K562 (cell line): Measurements from ENCODE around the gene MMP17. TPM values are rescaled to one million over a fixed set of nuclear protein-coding genes. Genes with fewer than 3 reads are reported as not detected.
A peak's percentile ranks its signal among the peaks of the same experiment; 100 is the strongest.

ENCODE experiments used
- DPF2 ChIP-seq: fragments of 450-650 bp; IDR thresholded peaks from 2 replicates; pipeline ENCODE4 v1.6.1; 2016
- ELF4 ChIP-seq: fragments of 450-650 bp; formaldehyde crosslinking; IDR thresholded peaks from 2 replicates; pipeline ENCODE4 v1.4.0; 2022; ENCODE audit warnings: missing genetic modification characterization
- HDAC8 ChIP-seq: fragments of 450-650 bp; IDR thresholded peaks from 2 replicates; pipeline ENCODE4 v1.6.1; 2016; ENCODE audit warnings: mild to moderate bottlenecking, missing genetic modification characterization, moderate library complexity, missing compliant biosample characterization
- NFRKB ChIP-seq: fragments of 450-650 bp; IDR thresholded peaks from 2 replicates; pipeline ENCODE4 v1.6.1; 2016; ENCODE audit warnings: low read depth
- SRSF9 ChIP-seq: fragments of 200-400 bp; formaldehyde crosslinking; IDR thresholded peaks from 2 replicates; pipeline ENCODE4 v1.6.1; 2017; ENCODE audit warnings: low read depth, low read length, borderline replicate concordance
- XRCC4 ChIP-seq: IDR thresholded peaks from one replicate; pipeline ENCODE4 v1.6.1; 2011; ENCODE audit not compliant: insufficient read depth, insufficient read length; ENCODE audit errors: extremely low read depth
- ZBTB8A ChIP-seq: fragments of 450-650 bp; IDR thresholded peaks from 2 replicates; pipeline ENCODE4 v1.6.1; 2018; ENCODE audit warnings: mild to moderate bottlenecking, moderate library complexity; ENCODE audit not compliant: partially characterized antibody
- ZC3H4 ChIP-seq: sonication (generic); formaldehyde crosslinking; IDR thresholded peaks from 2 replicates; pipeline ENCODE4 v1.9.0; 2021; ENCODE audit warnings: missing genetic modification reagents, borderline replicate concordance
- ZFX ChIP-seq: sonication (generic); formaldehyde crosslinking; IDR thresholded peaks from 2 replicates; pipeline ENCODE4 v1.8.0; 2022; ENCODE audit warnings: mild to moderate bottlenecking, missing genetic modification reagents, moderate library complexity
- ZNF75A ChIP-seq: fragments of 450-650 bp; formaldehyde crosslinking; IDR thresholded peaks from 2 replicates; pipeline ENCODE4 v1.4.0; 2020; ENCODE audit warnings: mild to moderate bottlenecking
- ZNF76 ChIP-seq: fragments of 250-450 bp; sonication (Bioruptor Pico); IDR thresholded peaks from 2 replicates; pipeline ENCODE4 v1.4.0; 2020; ENCODE audit warnings: mild to moderate bottlenecking, moderate library complexity, borderline replicate concordance
- polyA plus RNA-seq, 8 experiments: library from polyadenylated mRNA; depleted of rRNA in 4 of 8; stranded (reverse) in 5 of 8; unstranded in 3 of 8; fragments of >200 nt; fragmentation: Nextera tagmentation in 2 of 8; fragmentation: Illumina TruSeq in 1 of 8; extraction: Ambion mirVana in 2 of 8; extraction: Trizol in 1 of 8; gene quantifications; 2 replicates each; pipeline versions ENCODE4 v1.2.1 to v1.2.3, GENCODE V29; 2011 to 2014; ENCODE audit warnings: inconsistent platforms in 1 of 8, missing spikeins in 1 of 8
- total RNA-seq, 7 experiments: library from RNA; depleted of rRNA in 6 of 7; stranded (reverse); fragments of >200 nt in 6 of 7; fragmentation: Illumina TruSeq in 2 of 7; extraction: Trizol in 2 of 7; gene quantifications; 2 replicates each; pipeline versions ENCODE4 v1.2.1 to v1.2.3, GENCODE V29; 2011 to 2021; ENCODE audit warnings: low replicate concordance in 1 of 7
- TF ChIP-seq, protein P1 (sequence below): IDR thresholded peaks from 3 replicates; pipeline ENCODE4 v1.6.1; 2011; ENCODE audit warnings: borderline replicate concordance, mild to moderate bottlenecking; ENCODE audit not compliant: insufficient read length, insufficient read depth
- TF ChIP-seq, protein P2 (sequence below): sonication (generic); formaldehyde crosslinking; IDR thresholded peaks from 2 replicates; pipeline ENCODE4 v1.8.0; 2022; ENCODE audit warnings: mild to moderate bottlenecking, missing genetic modification reagents
- TF ChIP-seq, protein P3 (sequence below): sonication (generic); formaldehyde crosslinking; IDR thresholded peaks from 2 replicates; pipeline ENCODE4 v1.8.1; 2023; ENCODE audit warnings: mild to moderate bottlenecking, missing genetic modification reagents
- TF ChIP-seq, protein P4 (sequence below), 2 experiments: fragments of 200-800 bp in 1 of 2; sonication (Bioruptor generic) in 1 of 2; sonication (generic) in 1 of 2; formaldehyde crosslinking in 1 of 2; IDR thresholded peaks in 1 of 2; conservative IDR thresholded peaks in 1 of 2; 2 replicates each; pipeline versions ENCODE4 v1.5.0 to v1.6.1; 2016 to 2020; ENCODE audit warnings: missing compliant biosample characterization in 1 of 2, missing genetic modification characterization in 1 of 2, missing genetic modification reagents in 1 of 2
- TF ChIP-seq, protein P5 (sequence below): fragments of 250-450 bp; sonication (Bioruptor Pico); IDR thresholded peaks from 2 replicates; pipeline ENCODE4 v1.4.0; 2020; ENCODE audit warnings: mild to moderate bottlenecking, moderate library complexity, borderline replicate concordance

MMP17 gene
- total and polyA plus RNA-seq, 9 of the 15 experiments (the other 6 are each of a cell fraction or from before 2014, with no cell fraction given): 1.1 to 21.2 (median 17.1) TPM; not detected in 2

DNA sequence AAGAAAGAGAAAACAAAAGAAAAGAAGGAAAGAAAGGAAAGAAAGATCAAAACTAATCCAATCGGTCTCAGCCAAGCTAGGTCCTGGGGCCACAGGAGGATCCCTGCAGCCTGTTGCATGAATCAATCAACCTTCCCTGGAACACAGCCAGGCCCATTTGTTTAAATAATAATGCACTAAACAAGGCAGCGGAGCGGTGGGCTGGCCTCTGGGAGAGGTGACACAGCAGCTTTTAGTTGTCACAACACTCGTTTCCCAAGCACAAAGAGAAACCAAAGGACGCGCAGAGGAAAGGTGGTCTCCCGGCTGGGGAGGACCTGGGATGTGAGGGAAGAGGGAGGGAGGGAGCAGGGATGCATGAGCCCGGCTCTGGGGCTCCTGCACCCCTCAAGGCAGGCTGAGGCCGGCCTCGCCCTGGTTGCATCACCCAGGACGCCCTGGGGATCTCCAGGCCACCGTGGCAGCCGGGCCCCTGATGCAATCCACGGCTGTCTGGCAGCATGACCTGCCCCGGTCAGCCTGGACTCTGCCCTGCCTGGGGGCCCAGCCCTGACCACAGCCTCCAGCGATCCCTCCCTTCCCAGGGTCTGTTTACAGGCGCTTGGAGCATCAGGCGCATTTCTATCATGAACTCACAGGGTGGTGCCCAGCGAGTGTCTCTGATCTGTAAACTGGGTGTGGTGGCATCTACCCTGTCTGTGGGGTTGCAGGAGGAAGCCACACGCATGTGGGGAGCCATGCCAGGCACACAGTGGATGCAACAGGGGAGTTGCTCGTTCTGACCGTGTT is 32.5 kb downstream of the MMP17 start (continued):
- peak; percentile 62; the same call in 1 of the 2 replicates for TF ChIP-seq ZFX (CRISPR knock-in tag)
- no peak for TF ChIP-seq ZC3H4 (CRISPR knock-in tag)
- peak; percentile 86; the same call in 1 of the 2 replicates for TF ChIP-seq NFRKB
- no peak for TF ChIP-seq XRCC4
- TF ChIP-seq, protein P1, sequence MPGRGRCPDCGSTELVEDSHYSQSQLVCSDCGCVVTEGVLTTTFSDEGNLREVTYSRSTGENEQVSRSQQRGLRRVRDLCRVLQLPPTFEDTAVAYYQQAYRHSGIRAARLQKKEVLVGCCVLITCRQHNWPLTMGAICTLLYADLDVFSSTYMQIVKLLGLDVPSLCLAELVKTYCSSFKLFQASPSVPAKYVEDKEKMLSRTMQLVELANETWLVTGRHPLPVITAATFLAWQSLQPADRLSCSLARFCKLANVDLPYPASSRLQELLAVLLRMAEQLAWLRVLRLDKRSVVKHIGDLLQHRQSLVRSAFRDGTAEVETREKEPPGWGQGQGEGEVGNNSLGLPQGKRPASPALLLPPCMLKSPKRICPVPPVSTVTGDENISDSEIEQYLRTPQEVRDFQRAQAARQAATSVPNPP: no peak
- TF ChIP-seq, protein P2, sequence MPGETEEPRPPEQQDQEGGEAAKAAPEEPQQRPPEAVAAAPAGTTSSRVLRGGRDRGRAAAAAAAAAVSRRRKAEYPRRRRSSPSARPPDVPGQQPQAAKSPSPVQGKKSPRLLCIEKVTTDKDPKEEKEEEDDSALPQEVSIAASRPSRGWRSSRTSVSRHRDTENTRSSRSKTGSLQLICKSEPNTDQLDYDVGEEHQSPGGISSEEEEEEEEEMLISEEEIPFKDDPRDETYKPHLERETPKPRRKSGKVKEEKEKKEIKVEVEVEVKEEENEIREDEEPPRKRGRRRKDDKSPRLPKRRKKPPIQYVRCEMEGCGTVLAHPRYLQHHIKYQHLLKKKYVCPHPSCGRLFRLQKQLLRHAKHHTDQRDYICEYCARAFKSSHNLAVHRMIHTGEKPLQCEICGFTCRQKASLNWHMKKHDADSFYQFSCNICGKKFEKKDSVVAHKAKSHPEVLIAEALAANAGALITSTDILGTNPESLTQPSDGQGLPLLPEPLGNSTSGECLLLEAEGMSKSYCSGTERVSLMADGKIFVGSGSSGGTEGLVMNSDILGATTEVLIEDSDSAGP (CRISPR knock-in tag): peak; percentile 72; the same call in 1 of the 2 replicates
- no peak for TF ChIP-seq SRSF9
- TF ChIP-seq, protein P3, sequence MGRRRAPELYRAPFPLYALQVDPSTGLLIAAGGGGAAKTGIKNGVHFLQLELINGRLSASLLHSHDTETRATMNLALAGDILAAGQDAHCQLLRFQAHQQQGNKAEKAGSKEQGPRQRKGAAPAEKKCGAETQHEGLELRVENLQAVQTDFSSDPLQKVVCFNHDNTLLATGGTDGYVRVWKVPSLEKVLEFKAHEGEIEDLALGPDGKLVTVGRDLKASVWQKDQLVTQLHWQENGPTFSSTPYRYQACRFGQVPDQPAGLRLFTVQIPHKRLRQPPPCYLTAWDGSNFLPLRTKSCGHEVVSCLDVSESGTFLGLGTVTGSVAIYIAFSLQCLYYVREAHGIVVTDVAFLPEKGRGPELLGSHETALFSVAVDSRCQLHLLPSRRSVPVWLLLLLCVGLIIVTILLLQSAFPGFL (CRISPR knock-in tag): no peak
- TF ChIP-seq ZNF75A: no peak
- 0 out of 2 replicates have a peak, but pooled peaks have one; percentile 30 for TF ChIP-seq HDAC8 (tag)
- peak; percentile 86 for TF ChIP-seq DPF2
- TF ChIP-seq, protein P4, sequence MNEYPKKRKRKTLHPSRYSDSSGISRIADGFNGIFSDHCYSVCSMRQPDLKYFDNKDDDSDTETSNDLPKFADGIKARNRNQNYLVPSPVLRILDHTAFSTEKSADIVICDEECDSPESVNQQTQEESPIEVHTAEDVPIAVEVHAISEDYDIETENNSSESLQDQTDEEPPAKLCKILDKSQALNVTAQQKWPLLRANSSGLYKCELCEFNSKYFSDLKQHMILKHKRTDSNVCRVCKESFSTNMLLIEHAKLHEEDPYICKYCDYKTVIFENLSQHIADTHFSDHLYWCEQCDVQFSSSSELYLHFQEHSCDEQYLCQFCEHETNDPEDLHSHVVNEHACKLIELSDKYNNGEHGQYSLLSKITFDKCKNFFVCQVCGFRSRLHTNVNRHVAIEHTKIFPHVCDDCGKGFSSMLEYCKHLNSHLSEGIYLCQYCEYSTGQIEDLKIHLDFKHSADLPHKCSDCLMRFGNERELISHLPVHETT (CRISPR knock-in tag; conservative IDR thresholded peaks at IDR 0.05 in 1 of 2, IDR thresholded peaks at IDR 0.05 in 1 of 2): peak in 1 of 2 experiments; percentile 56; a peak in 1 of 4 replicates
- TF ChIP-seq ZBTB8A: no peak
- no peak for TF ChIP-seq ELF4 (CRISPR knock-in tag)
- no peak for TF ChIP-seq ZNF76 (CRISPR knock-in tag)
- TF ChIP-seq, protein P5, sequence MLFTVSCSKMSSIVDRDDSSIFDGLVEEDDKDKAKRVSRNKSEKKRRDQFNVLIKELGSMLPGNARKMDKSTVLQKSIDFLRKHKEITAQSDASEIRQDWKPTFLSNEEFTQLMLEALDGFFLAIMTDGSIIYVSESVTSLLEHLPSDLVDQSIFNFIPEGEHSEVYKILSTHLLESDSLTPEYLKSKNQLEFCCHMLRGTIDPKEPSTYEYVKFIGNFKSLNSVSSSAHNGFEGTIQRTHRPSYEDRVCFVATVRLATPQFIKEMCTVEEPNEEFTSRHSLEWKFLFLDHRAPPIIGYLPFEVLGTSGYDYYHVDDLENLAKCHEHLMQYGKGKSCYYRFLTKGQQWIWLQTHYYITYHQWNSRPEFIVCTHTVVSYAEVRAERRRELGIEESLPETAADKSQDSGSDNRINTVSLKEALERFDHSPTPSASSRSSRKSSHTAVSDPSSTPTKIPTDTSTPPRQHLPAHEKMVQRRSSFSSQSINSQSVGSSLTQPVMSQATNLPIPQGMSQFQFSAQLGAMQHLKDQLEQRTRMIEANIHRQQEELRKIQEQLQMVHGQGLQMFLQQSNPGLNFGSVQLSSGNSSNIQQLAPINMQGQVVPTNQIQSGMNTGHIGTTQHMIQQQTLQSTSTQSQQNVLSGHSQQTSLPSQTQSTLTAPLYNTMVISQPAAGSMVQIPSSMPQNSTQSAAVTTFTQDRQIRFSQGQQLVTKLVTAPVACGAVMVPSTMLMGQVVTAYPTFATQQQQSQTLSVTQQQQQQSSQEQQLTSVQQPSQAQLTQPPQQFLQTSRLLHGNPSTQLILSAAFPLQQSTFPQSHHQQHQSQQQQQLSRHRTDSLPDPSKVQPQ (CRISPR knock-in tag): no peak
